DOHH2 (cell line): Measurements from ENCODE around the gene UBE2Q2.

Experiments
- H3F3A ChIP-seq: fragments of 200-600 bp; sonication (generic), shearing (Covaris generic); 2 replicates; pipeline ENCODE4 v1.6.0; 2016; ENCODE audit warnings: antibody characterized with exemption, mild to moderate bottlenecking; ENCODE audit not compliant: control insufficient read depth, insufficient read depth
- H3K27ac ChIP-seq: fragments of 200-600 bp; sonication (generic); 2 replicates; pipeline ENCODE4 v1.5.1; 2014; ENCODE audit warnings: low read depth, mild to moderate bottlenecking, low read length, moderate library complexity
- H3K27me3 ChIP-seq: fragments of 200-600 bp; sonication (generic); 2 replicates; pipeline ENCODE4 v1.6.1; 2014; ENCODE audit warnings: mild to moderate bottlenecking, low read length, mixed read lengths; ENCODE audit not compliant: control insufficient read depth
- H3K36me3 ChIP-seq: fragments of 200-600 bp; sonication (generic); 2 replicates; pipeline ENCODE4 v1.6.1; 2014; ENCODE audit warnings: mild to moderate bottlenecking, low read length, moderate library complexity, mixed read lengths; ENCODE audit not compliant: control insufficient read depth
- H3K4me1 ChIP-seq: fragments of 200-600 bp; sonication (generic); 2 replicates; pipeline ENCODE4 v1.6.1; 2014; ENCODE audit warnings: mild to moderate bottlenecking, low read length, mixed read lengths; ENCODE audit not compliant: control insufficient read depth
- H3K4me2 ChIP-seq: fragments of 200-600 bp; sonication (generic); 2 replicates; pipeline ENCODE4 v1.6.0; 2014; ENCODE audit warnings: mild to moderate bottlenecking, low read length, moderate library complexity
- H3K4me3 ChIP-seq: fragments of 200-600 bp; sonication (generic); 2 replicates; pipeline ENCODE4 v1.5.1; 2014; ENCODE audit warnings: mild to moderate bottlenecking, low read length, mixed read lengths
- H3K79me2 ChIP-seq: fragments of 200-600 bp; sonication (generic); 2 replicates; pipeline ENCODE4 v1.6.1; 2014; ENCODE audit warnings: mild to moderate bottlenecking, low read length, mixed read lengths; ENCODE audit not compliant: control insufficient read depth
- H3K9me2 ChIP-seq: fragments of 200-600 bp; sonication (generic); replicated peaks from 2 replicates; pipeline ENCODE4 v1.6.1; 2014; ENCODE audit warnings: mild to moderate bottlenecking, low read length, mixed read lengths; ENCODE audit not compliant: control insufficient read depth
- H3K9me3 ChIP-seq: fragments of 200-600 bp; sonication (generic); 2 replicates; pipeline ENCODE4 v1.6.1; 2014; ENCODE audit warnings: antibody characterized with exemption, low read length, mixed read lengths; ENCODE audit not compliant: control insufficient read depth, insufficient read depth
- H4K20me1 ChIP-seq: fragments of 200-600 bp; sonication (generic); 2 replicates; pipeline ENCODE4 v1.6.0; 2014; ENCODE audit warnings: low read depth, mild to moderate bottlenecking, antibody characterized with exemption, low read length, moderate library complexity; ENCODE audit not compliant: control insufficient read depth, insufficient read depth
- EZH2phosphoT487 ChIP-seq: fragments of 200-600 bp; sonication (generic); IDR thresholded peaks from 2 replicates; pipeline ENCODE4 v1.6.1; 2017; ENCODE audit warnings: borderline replicate concordance, mild to moderate bottlenecking, antibody characterized with exemption, low read length, moderate library complexity, mixed read lengths
- TF ChIP-seq, protein P1 (sequence below): fragments of 200-600 bp; sonication (generic); IDR thresholded peaks from one replicate; pipeline ENCODE4 v1.5.1; 2014; ENCODE audit warnings: antibody characterized with exemption, mild to moderate bottlenecking, low read depth, low read length; ENCODE audit not compliant: poor library complexity, severe bottlenecking

The UBE2Q2 gene

DNA sequence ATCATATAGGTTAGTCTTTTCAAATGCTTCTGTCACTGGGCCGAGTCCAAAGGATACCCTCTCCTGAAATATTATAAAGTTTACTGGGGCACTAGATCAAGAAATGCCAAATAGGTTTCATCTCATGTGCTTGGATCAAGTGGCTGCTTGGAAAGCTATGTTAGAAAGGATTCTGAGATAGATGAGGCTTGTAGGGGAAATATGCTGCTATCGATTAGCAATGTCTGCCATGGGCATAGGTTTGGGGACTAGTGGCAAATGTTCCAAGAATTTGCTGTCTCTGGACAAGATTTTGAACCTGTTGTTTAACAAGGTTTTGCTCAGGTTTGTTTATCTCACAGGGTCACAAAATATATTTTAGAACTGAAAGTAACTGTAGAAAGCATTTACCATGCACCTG, 23.0 kb upstream of the UBE2Q2 start:
- no peak for TF ChIP-seq EZH2phosphoT487
- TF ChIP-seq, protein P1, sequence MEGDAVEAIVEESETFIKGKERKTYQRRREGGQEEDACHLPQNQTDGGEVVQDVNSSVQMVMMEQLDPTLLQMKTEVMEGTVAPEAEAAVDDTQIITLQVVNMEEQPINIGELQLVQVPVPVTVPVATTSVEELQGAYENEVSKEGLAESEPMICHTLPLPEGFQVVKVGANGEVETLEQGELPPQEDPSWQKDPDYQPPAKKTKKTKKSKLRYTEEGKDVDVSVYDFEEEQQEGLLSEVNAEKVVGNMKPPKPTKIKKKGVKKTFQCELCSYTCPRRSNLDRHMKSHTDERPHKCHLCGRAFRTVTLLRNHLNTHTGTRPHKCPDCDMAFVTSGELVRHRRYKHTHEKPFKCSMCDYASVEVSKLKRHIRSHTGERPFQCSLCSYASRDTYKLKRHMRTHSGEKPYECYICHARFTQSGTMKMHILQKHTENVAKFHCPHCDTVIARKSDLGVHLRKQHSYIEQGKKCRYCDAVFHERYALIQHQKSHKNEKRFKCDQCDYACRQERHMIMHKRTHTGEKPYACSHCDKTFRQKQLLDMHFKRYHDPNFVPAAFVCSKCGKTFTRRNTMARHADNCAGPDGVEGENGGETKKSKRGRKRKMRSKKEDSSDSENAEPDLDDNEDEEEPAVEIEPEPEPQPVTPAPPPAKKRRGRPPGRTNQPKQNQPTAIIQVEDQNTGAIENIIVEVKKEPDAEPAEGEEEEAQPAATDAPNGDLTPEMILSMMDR = no peak
- no peaks in the 10 kb centered on the region for H3K79me2 ChIP-seq
- H3F3A ChIP-seq = no peaks in the 10 kb centered on the region
- H3K4me1 ChIP-seq = 0 out of 2 replicates have a peak, but pooled peaks cover 3% of the 10 kb centered on the region
- H3K4me2 ChIP-seq = no peak overlapping the region
- H4K20me1 ChIP-seq = no peaks in the 10 kb centered on the region
- H3K36me3 ChIP-seq = no peaks in the 10 kb centered on the region
- H3K9me2 ChIP-seq = no peaks in the 10 kb centered on the region
- no peak overlapping the region for H3K27ac ChIP-seq
- H3K27me3 ChIP-seq = peaks cover 30% of the 10 kb centered on the region
- no peaks in the 10 kb centered on the region for H3K9me3 ChIP-seq
- no peak overlapping the region for H3K4me3 ChIP-seq

DNA sequence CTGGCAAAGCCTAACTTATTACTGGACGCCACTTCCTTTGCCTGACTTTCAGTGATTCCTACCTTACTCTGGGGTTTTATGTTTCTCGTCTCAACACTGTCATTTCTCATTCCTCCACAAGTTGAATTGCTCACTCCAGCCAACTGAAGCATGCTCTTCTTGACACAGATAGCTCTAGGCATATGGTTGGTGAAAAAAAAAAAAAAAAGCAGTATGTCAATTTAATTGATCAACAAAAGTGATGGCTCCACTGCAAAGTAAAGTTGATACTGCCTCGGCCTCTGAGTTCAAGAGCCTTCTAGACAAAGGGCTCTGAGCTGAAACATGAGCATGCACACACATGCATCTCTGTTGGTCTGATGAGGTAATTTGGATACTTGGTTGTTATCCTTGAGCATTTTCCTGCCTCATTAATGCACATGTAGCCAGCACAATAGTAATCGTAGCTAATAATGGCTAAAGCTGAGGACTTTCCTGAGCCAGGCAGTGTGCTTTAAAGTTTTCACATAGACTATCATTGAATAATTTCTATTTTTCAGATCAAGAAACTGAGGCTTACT, 21.4 kb upstream of the UBE2Q2 start:
- Histone ChIP-seq H3K4me1 (0 out of 2 replicates have a peak, but pooled peaks cover 3% of the 10 kb centered on the region), H3K27ac (no peak overlapping the region)
- TF ChIP-seq EZH2phosphoT487 = no peak
- TF ChIP-seq, protein P1 = no peak

DNA sequence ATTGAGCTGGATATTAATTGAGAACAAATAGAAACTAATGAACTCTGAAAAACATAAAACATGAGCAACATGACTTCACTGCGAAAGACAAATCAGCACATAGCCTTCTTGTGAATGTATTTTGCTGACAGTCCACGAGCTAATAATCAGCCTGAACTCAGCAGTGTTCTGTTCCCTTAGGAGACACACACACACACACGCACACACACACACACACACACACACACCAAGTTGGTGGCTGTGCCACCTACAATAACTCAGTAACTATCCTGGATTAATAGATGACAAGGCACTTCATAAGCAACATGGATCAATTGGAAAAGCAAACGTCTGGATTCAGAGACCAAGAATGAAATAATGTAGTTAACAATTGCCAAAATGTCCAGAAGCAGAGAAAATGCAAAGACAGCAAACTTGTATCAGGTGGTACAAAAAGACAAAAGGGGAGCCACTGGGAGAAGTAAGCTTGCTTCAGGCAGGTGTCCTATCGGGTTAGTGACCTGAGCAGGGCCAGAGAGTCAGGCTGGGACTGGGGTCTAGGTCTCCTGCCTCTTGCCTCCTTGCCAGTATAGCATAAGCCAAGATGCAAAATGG, 20.5 kb upstream of the UBE2Q2 start:
- no peak for TF ChIP-seq EZH2phosphoT487
- TF ChIP-seq, protein P1 = no peak
- H3K27me3 ChIP-seq = peaks cover 22% of the 10 kb centered on the region
- no peak overlapping the region for H3K27ac ChIP-seq
- no peaks in the 10 kb centered on the region for H4K20me1 ChIP-seq
- no peaks in the 10 kb centered on the region for H3K9me2 ChIP-seq
- no peak overlapping the region for H3K4me3 ChIP-seq
- H3F3A ChIP-seq = no peaks in the 10 kb centered on the region
- no peaks in the 10 kb centered on the region for H3K36me3 ChIP-seq
- H3K4me2 ChIP-seq = no peak overlapping the region
- H3K4me1 ChIP-seq = no peaks in the 10 kb centered on the region
- no peaks in the 10 kb centered on the region for H3K79me2 ChIP-seq
- no peaks in the 10 kb centered on the region for H3K9me3 ChIP-seq

More for the DNA sequence above, 21.4 kb upstream of the UBE2Q2 start:
- no peaks in the 10 kb centered on the region for H3F3A ChIP-seq
- H3K9me3 ChIP-seq = no peaks in the 10 kb centered on the region
- H3K36me3 ChIP-seq = no peaks in the 10 kb centered on the region
- H3K27me3 ChIP-seq = peaks cover 18% of the 10 kb centered on the region
- no peaks in the 10 kb centered on the region for H3K79me2 ChIP-seq
- H3K4me2 ChIP-seq = no peak overlapping the region
- H3K4me3 ChIP-seq = no peak overlapping the region
- H3K9me2 ChIP-seq = no peaks in the 10 kb centered on the region
- no peaks in the 10 kb centered on the region for H4K20me1 ChIP-seq
